HG02885 (cell line): ENCODE measurements around the gene C14orf180.

ENCODE experiments used
- ATAC-seq: cut with Tn5 transposase; IDR thresholded peaks from one replicate; pipeline ENCODE4 v1.9.1; 2021; ENCODE audit warnings: mild to moderate bottlenecking; ENCODE audit not compliant: unreplicated experiment, poor library complexity

The C14orf180 gene

GRCh38 chr14:104638927-104639450 is 59.4 kb downstream of the C14orf180 start:
- no peak for ATAC-seq

- ATAC-seq: no peak
Observed at GRCh38 chr14:104639471-104639870, 59.9 kb downstream of the C14orf180 start.
